SKM-1 treated with dmso at 0.1 percent for 144 hours (cell line): Measurements from ENCODE around the gene SURF6.
"Not testable (repeated sequence)": the region's sequence is repeated elsewhere in the genome, so short reads cannot be mapped to it uniquely, and the experiment has no call there.

Experiments
- DNase-seq: peaks from one replicate; lab custom pipeline; 2025; ENCODE audit not compliant: unreplicated experiment; lab: John Stamatoyannopoulos, UW

The SURF6 gene

DNA sequence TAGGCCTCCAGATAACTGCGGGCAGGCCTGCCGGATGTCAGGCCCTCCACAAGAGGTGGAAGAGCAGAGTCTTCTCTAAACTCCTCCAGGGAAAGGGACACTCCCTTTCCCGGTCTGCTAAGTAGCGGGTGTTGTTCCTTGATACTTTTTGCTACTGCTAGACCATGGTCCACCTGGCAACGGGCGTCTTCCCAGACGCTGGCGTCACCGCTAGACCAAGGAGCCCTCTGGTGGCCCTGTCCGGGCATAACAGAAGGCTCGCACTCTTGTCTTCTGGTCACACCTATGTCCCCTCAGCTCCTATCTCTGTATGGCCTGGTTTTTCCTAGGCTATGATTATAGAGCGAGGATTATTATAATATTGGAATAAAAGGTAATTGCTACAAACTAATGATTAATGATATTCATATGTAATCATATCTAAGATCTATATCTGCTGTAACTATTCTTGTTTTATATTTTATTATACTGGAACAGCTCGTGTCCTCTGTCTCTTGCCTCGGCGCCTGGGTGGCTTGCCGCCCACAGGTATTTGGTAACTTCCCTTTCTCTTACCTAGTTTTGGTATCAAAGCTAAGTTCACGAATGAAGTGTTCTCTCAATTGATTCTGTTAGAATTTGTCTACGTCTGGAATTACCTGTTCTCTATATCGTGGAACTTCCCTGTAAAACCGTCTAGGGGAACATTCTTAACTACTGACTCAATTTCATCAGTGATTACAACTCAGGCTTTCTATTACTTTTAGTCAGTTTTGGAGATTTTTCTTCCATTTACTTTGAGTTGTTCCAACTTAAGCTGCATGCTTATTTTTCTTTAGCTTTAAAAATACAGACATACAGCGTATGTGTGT, 6.5 kb downstream of the SURF6 start:
- DNase-seq = not testable (repeated sequence)

DNA sequence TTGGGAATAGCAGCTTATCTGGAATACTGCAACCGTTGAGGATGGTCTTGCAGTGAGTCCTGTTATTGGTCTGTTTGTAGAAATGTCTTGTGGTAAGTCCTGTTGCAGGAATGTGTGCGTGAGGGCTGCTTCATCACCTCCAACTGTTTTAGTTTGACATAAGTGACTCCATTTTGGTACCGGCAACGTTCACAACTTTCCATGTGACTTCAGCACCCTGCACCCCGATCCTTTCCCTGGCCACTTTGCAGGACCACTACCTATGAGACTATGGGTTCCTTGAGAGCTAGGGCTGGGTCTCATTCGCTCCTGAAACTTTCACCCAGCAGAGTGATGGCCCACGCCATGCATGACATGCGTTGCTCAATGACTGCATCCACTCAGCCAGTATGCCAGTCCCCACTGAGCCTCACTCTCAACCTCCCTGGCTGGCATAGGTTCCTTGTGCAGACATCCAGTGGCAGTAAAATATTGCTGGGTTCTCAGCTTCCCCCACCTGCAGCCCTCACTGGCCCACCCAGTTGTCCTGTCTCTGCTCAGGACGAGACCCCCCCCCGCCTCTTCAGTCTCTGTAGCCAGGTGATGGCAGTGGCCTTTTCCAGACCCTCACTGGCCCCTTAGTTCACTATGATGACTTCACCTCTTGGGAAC, 8.0 kb downstream of the SURF6 start:
- no peak for DNase-seq

DNA sequence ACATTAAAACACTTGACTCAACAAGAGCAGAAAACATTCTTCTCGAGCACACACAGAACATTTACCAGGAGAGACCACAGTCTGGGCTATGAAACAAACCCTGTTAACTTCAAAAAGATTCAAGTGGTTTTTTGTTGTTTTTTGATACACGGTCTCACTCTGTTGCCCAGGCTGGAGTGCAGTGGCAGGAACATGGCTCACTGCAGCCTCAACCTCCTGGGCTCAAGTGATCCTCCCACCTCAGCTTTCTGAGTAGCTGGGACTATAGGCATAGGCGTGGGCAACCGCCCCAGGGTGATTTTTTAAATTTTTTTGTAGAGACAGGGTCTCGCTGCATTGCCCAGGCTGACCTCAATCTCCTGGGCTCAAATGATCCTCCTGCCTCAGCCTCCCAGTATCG, 9.0 kb downstream of the SURF6 start:
- not testable (repeated sequence) for DNase-seq

DNA sequence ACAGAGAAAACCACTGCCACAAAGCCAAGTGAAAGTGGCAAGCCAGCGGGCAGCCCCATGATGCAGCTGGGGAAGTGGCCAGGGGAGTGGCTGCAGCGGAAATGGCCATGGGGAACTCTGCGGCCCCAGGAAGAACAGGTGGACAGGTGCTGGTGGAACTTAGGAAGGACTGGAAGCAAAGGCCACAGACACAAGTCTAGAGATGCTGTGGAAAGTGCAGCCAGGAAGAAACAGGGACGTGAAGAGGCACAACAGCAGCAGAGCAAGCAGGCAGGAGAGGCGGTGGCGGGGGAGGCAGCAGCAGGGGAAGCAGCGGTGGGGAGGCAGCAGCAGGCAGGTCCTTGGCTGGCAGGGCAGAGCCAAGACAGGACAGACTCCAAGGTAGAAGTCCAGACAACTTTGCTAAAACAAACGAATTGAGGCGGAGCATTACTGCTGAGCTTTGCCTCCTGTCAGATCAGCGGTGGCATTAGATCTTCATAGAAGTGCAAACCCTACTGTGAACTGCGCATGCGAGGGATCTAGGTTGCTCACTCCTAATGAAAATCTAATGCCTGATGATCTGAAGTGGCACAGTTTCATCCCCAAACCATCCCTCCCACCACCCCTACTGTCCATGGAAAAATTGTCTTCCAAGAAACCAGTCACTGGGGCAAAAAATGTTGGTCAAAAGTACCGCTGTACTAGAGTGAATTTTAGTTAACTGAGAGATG, 11.8 kb downstream of the SURF6 start:
- no peak for DNase-seq

DNA sequence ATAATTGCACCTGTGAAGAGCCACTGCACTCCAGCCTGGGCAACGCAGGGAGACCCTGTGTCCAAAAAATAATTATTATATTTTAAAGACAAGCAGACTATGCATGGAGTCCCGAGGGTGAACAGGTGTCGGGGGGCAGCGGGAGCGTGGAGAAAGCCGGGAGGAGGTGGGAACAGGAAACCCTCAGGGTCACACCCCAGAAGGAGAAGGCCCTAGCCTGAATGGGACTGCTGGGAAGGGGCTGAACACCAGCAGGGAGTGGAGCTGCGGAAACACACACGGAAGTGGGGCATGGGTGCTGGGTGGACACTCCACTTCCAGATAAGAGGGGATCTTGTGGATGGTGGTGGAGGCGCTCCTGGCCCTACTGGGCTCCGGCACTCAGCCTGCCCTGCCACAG, 12.8 kb downstream of the SURF6 start:
- DNase-seq = no peak

DNA sequence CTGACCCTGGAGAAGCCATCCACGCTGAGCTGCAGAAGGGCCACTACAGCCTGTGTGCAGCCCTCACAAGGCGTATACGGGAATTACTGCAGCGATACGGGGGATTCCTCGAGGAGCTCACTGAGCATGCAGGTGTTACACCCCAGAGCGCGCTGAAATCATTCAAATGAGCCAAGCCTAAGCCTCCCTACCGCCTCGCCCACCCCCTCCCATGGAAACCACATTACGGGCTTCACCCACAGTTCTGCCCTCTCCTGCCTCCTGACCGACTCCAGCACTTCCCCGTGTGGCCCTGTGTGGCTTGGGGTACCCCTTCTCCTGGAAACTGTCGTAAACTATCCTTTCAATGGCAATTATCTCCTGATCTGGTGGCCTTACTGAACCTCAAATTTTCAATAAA, 13.3 kb downstream of the SURF6 start:
- DNase-seq = no peak

DNA sequence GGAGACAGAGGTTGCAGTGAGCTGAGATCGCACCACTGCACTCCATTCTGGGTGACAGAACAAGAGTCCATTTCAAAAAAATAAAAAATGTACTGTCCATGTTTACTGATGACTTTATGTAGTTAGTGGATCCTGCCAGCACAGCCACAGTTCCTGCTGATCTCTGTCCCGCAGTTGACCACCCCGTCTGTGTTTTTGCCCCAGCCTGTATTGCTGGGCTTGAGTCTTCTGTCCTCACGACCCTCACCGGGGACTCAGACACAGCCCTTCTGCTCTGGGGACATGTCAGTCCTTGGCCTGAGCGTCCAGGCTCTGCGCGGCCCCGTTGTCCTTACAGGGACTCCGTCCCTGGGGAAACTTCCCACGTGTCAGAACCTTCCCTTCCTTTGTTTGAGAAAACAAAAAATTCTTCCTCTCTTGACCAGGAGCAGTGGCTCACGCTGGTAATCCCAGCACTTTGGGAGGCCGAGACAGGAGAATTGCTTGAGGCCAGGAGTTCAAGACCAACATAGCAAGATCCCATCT, 14.5 kb downstream of the SURF6 start:
- no peak for DNase-seq

DNA sequence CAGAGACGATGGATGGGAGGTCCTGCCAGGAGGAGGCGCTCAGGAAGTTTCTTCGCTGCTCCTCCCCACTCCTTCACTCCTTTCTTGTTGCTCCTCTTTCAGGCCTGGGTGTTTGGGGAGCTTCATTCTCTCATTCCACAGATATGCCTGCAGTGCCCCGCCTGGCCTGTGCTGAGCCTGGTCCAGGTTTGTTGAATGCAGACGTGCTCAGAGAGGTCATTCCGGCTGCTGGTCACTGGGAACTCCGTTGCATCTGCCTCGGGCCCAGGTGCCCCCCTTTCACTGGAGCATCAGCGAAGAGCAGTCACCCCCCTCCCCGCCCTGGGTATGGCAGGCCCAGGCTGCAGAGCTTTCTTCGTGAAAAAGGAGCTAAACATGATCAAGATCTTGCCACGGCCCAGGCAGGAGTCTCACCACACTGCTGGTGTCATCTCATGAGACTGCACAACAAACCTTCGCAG, 15.5 kb downstream of the SURF6 start:
- DNase-seq = no peak

DNA sequence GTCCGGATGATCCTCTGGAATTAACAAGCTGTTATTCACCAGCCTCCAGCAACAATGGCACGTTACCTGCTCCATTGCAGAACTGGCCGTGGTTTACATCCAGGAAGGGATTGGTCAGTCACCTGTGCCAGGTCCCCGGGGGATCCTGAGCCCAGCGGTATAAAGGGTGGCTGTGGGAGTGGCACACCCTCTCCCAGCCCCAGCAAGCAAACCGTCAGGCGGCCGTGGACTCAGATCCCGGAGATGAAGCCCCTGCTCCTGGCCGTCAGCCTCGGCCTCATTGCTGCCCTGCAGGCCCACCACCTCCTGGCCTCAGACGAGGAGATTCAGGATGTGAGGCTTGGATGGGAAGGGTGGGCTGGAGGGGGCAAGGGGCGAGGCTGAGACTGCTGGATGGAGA, 18.4 kb downstream of the SURF6 start:
- not testable (repeated sequence) for DNase-seq

DNA sequence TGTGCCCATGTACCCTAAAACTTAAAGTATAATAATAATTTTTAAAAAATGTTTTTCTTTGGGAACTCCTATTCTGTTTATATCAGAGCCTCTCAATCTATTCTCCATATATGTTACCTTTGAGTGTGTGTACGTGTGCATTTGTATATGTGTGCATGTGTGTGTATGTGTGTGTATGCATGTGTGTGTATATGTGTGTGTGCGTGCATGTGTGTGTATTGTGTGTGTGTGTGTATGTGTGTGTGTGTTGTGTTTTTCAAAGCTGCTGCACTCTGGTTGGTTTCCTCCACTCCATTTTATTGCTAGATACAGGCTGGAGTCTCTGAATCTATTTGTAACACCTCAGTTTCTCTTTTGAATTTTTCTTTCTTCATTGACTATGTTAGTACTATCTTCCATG, 20.0 kb downstream of the SURF6 start:
- DNase-seq = no peak

DNA sequence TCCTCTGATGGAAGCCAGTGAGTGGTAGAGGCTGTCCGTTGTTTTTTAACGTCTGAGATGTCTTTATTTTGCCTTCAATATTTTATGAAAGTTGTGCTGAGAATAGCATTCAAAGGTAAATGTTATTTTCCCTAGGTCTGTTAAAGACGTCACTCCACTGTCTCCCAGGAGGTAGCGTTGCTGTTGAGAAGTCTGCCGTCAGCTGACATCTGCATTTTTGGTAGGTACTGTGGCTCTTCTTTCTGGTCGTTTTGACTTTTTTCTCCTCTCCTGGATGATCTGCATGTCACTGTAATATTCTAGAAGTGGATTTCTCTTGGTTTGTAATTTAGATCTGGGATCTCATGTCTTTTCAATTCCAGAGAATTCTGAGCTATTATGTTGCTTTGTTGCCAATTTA, 26.4 kb downstream of the SURF6 start:
- DNase-seq = no peak

DNA sequence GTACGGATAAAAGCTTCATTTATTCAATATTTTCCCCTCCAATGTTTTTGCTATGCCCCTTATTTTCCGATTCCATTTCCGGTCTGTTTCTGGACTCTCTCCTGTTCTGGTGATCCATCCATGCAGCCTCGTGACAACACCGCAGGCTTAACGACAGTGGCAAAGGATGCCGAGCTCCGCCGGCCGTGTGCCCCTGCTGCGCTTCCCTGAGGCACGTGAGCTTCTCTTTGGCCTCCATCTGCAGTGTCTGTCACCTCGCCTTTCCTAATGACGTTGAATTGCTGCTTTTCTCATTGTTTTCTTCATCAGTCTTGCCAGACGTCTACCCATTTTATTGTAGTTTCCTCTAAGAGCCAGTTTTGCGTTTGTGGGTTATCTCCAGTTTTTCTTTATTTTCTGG, 28.7 kb downstream of the SURF6 start:
- no peak for DNase-seq

DNA sequence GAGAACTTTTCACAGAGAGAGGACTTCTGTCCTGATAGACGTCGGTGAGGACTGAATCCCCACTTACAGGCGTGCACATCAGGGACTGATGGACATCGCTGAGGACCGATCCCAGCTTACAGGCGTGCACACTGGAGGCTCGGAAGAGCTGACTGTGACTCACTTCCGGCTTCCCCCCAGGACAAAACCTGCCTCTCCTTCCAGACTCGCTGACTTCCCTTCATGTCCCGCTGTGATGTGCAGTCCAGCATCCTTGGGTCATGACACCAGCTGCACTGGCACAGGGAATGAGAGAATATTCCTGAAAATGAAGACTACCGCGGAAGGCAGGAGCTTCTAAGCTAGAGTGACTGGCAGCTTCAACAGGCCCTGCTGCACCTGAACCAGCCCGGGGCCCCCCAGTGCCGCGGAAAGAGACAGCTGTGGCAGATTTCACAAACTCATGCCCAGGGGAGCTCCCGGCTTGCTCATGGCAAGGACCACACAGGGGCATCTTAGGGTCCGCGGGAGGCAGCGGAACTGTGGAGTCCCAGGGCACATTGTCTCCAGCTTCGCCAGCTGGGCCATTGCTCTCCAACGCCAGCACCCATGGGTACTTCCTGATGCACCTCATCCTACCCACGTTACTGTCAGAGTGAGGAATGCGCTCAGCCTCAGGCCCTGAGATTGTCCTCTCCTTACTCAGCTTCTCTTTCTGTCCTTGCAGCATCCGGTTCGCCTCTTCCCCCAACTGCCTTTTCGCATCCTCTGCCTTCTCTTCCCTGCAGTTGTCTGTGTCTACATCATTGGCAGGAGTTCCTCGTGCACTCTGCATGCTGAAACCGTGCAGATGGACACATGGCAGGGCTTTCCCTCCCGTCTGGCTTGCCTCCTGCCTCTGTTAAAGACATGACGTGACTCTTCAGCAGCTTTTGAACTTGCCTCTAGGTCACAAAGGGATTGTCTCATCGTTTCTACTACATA, 29.5 kb downstream of the SURF6 start:
- DNase-seq = no peak

DNA sequence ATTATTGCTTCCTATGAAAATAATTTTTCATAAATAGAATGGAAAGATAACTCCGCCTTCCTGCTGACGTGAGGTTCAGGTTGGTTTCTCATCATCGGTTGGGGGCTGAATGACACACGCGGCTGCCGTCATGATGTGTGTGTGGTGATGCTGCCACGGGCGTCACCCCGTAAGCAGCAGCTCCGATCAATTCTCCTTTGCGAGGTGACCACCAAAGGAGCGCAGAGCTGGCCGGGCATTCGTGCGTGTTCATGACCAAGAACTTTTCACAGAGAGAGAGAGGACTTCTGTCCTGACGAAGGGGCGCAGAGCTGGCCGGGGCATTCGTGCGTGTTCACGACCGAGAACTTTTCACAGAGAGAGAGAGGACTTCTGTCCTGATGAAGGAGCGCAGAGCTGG, 30.3 kb downstream of the SURF6 start:
- DNase-seq = no peak

DNA sequence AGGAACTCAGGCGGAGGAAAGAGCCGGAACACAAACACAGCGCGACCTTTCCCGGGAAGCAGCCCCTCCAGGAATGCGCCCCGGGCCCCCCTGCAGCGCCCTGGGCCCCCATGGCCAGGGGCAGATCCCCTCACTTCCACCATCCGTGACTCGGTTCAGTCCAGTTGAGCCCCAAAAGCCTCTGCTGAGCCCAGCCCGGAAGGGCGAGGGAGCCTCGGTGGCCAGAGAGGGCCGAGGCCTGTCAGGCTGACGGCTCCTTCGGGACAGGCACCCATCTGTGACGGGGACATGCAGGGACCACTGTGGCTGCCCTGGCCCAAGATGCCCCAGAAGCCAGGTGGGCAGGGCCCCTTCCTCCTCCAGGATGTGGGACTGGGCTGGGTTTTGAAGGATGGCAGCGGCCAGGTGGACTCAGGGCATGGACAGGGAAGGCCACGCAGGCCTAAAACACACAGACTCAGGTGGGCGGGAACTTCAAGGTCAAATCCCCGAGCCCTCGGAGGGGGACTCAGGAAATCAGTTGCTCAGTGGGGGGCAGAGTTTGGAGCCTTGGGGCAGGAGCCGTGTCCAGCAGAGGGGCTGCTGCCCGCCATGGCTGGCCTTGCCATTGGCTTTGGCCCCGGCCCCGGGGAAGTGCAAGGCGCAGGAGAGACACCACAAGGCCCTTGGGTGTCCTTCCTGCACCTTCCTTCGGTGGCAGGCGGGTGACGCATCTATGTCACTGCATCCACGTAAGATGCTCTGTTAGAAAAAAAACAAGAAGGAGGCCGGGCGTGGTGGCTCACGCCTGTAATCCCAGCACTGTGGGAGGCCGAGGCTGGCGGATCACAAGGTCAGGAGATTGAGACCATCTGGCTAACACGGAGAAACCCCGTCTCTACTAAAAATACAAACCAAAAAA, 31.3 kb downstream of the SURF6 start:
- no peak for DNase-seq

DNA sequence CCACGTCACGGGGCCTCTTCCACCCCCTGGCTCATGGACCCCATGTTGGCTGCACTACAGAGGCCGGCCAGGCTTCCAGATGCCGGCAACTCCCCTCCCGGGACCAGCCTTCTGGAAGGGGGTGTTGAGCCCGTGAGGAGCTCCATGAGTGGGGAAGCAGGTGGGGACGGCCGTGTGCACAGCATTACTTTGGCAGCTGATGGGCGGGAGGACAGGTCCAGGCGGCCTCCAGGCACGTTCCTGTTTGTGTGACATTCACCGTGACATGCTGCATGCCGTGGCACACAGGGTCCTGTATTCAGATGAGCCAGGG, 31.9 kb downstream of the SURF6 start:
- DNase-seq = no peak

DNA sequence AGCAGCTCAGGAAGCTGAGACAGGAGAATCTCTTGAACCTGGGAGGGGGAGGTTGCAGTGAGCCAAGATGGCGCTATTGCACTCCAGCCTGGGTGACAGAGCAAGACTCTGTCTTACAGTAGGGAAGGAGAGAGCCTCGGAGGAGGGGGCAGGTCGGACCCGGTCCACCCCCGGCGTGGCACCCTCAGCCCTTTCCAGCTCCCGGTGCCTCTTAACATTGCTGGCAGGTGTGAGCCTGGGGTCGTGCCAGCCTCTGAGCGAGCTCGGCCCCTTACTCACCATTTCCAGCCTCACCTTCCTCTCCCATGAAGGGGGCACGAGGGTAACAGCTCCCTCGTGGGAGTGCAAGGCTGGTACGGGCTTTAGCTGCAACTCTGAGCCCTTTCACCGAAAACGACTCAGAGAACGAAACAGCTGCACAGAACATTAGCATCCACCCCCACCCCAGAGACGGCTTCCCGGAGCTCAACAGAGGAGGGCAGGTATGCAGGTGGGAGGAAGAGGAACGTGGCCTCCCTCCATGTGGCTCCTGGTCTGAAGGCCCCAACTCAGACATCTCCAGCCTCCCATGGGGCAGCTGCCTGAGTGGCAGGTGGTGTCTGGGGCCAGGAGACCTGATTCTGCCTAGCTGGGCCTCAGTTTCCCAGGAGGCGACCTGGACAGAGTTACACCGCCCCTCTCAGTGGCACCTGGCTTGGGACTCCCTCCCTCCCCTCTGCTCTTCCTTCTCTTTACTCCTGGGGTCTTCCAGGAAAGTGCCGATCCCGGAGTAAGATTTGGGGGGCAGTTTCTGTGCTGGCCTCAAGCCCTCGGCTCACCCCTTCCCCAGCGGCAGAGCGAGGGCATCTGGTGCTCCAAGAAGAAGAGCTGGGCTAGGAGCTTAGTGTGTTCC, 32.5 kb downstream of the SURF6 start:
- DNase-seq = no peak
